ENCODE measurements around the gene ZNF311.

Gene ZNF311

GRCh38 chr6:28981833-28982475, 23.2 kb downstream of the ZNF311 start:
- H3K27ac ChIP-seq, result peak overlapping the region; percentile 70
- TF ChIP-seq CTCF (conservative IDR thresholded peaks at IDR 0.05), result no peak

- no peak; the same call in none of the 2 replicates for TF ChIP-seq CTCF (conservative IDR thresholded peaks at IDR 0.05)
- H3K27ac ChIP-seq, result peak overlapping the region; percentile 70
Observed at GRCh38 chr6:28981431-28981832, 23.7 kb downstream of the ZNF311 start.

- peak; percentile 70 for TF ChIP-seq CTCF (conservative IDR thresholded peaks at IDR 0.05)
- peak overlapping the region; percentile 70 for H3K27ac ChIP-seq
Observed at GRCh38 chr6:28980852-28981430, 24.2 kb downstream of the ZNF311 start.

GRCh38 chr6:28980137-28980851, 24.8 kb downstream of the ZNF311 start:
- H3K27ac ChIP-seq, result peak overlapping the region; percentile 70
- no peak for TF ChIP-seq CTCF (conservative IDR thresholded peaks at IDR 0.05)

GRCh38 chr6:28979679-28980078, 25.4 kb downstream of the ZNF311 start:
- H3K27ac ChIP-seq, result peak overlapping the region; percentile 70; the same call in 1 of the 2 replicates
- TF ChIP-seq CTCF (conservative IDR thresholded peaks at IDR 0.05), result no peak

- H3K27ac ChIP-seq, result peak overlapping the region; percentile 70
- TF ChIP-seq CTCF (conservative IDR thresholded peaks at IDR 0.05), result no peak
Observed at GRCh38 chr6:28978959-28979561, 26.1 kb downstream of the ZNF311 start.

GRCh38 chr6:28978133-28978491, 27.0 kb downstream of the ZNF311 start:
- no peak for TF ChIP-seq CTCF (conservative IDR thresholded peaks at IDR 0.05)
- H3K27ac ChIP-seq, result peak overlapping the region; percentile 70
